ENCODE data around the gene ATP11A. TPM values are rescaled to one million over a fixed set of nuclear protein-coding genes. Genes with fewer than 3 reads are reported as not detected.

ATP11A gene
- total RNA-seq, 1 donor from 2014 or later = 281 TPM

DNA sequence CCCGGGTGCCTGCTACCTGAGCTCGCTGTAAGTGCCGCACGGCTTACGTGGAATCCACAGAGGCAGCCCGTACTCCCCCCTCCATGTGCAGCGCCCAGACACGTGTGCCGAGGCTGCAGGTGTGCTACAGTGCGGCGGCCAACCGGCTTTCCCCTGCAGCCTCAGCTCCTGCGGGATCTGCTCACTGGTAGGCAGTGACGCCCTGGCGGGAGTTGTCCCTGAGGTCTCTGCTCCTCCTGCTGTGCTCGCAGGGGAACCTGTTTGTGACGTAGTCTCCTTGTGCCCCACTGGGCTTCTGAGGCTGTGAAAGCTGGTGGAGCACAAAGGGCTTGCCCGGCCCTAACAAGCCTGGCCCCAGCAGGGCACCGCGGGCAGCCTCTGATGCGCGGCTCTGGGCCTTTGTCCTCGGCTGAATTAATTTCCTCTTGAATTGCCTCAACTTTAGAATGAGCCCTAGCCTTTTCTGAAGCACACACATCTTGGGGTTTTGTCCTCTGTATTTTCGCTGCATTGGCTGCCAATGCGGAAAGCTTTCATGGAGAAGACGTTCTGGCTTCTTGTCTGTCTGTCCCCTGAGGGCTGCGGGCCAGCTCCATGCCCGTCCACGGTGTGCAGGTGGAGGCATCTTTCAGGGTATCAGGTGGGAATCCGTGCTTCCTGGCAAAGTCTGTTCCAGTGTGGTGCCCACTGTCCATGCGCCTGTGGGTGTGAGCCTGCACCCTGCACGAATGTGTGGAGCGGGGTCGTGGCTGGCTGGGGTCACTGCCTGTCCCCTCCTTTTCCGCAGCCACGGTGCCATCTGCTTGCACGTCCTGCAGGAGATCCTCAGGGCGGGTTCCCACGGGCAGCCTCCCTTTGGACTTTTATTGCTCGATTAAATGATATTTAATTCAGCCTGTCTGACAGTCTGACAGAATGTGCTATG, 201.9 kb downstream of the ATP11A start:
- DNase-seq (peak; percentile 40), ATAC-seq (peak in 1 of 2 donors; percentile 3)
- H3K27me3 ChIP-seq (ENCODE audit: low read depth) = peaks cover 22% of the 10 kb centered on the region
- H3K4me3 ChIP-seq = no peak overlapping the region
- intact Hi-C loops (cut with DNase I) = no loop called here
- no peaks in the 10 kb centered on the region for H3K36me3 ChIP-seq
- no peaks in the 10 kb centered on the region for H3K9me3 ChIP-seq
- H3K27ac ChIP-seq = no peak overlapping the region
- peaks cover 28% of the 10 kb centered on the region for H3K4me1 ChIP-seq
- TF ChIP-seq, protein P1, sequence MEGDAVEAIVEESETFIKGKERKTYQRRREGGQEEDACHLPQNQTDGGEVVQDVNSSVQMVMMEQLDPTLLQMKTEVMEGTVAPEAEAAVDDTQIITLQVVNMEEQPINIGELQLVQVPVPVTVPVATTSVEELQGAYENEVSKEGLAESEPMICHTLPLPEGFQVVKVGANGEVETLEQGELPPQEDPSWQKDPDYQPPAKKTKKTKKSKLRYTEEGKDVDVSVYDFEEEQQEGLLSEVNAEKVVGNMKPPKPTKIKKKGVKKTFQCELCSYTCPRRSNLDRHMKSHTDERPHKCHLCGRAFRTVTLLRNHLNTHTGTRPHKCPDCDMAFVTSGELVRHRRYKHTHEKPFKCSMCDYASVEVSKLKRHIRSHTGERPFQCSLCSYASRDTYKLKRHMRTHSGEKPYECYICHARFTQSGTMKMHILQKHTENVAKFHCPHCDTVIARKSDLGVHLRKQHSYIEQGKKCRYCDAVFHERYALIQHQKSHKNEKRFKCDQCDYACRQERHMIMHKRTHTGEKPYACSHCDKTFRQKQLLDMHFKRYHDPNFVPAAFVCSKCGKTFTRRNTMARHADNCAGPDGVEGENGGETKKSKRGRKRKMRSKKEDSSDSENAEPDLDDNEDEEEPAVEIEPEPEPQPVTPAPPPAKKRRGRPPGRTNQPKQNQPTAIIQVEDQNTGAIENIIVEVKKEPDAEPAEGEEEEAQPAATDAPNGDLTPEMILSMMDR (IDR thresholded peaks at IDR 0.05) = no peak

DNA sequence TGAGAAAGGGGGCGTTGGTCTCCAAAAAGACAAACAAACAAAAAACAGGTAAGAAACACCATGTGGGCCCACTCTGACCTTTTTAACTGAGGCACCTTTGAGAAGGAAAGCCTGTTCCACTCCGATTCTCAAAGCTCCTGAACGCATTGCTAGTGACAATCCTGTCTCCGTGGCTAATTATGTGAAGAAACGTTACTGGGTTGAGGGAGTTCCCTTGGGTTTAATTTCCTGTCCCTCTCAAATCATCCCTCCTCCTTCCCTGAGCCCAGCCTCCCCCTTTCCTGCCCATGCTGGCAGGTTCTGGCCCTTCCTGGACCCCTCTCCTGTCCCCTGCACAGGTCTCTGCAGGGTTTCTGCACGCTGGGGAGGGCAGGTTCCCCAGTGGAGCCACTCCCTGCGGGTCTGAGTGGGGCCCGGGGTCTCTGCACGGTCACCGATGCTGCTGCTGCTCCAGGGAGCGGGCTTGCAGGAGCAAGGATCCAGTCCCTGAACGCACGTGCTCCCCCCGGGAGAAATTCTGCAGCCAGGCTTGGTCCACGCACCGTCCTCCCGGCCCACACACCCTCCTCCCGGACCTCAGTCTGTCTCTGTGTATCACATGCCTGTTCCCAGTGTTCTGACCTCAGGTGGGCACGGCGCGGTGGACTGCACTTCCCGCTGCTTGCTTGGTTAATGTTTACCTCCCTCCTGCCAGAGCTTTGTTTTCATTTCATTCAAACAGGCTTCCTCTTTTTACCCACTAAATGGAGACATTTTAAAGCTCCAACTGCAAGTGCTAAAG, 202.8 kb downstream of the ATP11A start:
- DNase-seq (peak; percentile 47), ATAC-seq (no peak)
- H3K27me3 ChIP-seq (ENCODE audit: low read depth) = peaks cover 22% of the 10 kb centered on the region
- H3K27ac ChIP-seq = no peak overlapping the region
- no peaks in the 10 kb centered on the region for H3K9me3 ChIP-seq
- H3K4me1 ChIP-seq = peaks cover 28% of the 10 kb centered on the region
- TF ChIP-seq, protein P1 (IDR thresholded peaks at IDR 0.05) = no peak
- no peak overlapping the region for H3K4me3 ChIP-seq
- intact Hi-C loops (cut with DNase I) = no loop called here
- no peaks in the 10 kb centered on the region for H3K36me3 ChIP-seq

DNA sequence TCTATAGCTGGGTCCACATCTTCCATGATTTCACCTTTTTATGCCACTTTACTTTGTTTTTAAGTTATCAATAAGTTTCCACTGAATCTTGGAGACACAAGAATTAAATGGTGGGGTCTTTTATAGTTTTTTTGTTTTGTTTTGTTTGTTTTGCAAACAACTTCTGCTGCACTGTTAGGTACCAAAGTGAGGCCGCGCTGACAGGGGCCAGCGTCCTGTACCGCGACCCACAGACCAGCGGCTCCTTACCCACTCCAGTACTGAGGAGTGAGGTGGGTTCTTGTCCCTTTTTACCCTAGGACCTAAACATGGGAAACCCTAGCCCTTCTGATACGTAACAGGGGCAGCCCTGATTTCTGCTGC, 203.3 kb downstream of the ATP11A start:
- peaks cover 22% of the 10 kb centered on the region for H3K27me3 ChIP-seq (ENCODE audit: low read depth)
- peaks cover 28% of the 10 kb centered on the region for H3K4me1 ChIP-seq
- H3K9me3 ChIP-seq = no peaks in the 10 kb centered on the region
- no peak for ATAC-seq
- intact Hi-C loops (cut with DNase I) = no loop called here
- TF ChIP-seq, protein P1 (IDR thresholded peaks at IDR 0.05) = no peak
- H3K36me3 ChIP-seq = no peaks in the 10 kb centered on the region
- peak; percentile 38 for DNase-seq
- H3K4me3 ChIP-seq = peak overlapping the region; percentile 52
- H3K27ac ChIP-seq = no peak overlapping the region

GRCh38 chr13:112893570-112894422, 204.0 kb downstream of the ATP11A start:
- H3K4me1 ChIP-seq = peaks cover 28% of the 10 kb centered on the region
- TF ChIP-seq, protein P1 (IDR thresholded peaks at IDR 0.05) = no peak
- no peaks in the 10 kb centered on the region for H3K9me3 ChIP-seq
- H3K27me3 ChIP-seq (ENCODE audit: low read depth) = peaks cover 22% of the 10 kb centered on the region
- H3K36me3 ChIP-seq = no peaks in the 10 kb centered on the region
- intact Hi-C loops (cut with DNase I) = no loop called here
- H3K27ac ChIP-seq = no peak overlapping the region
- peak overlapping the region; percentile 52 for H3K4me3 ChIP-seq
- peak; percentile 58 for DNase-seq
- peak; percentile 69 to 72 for ATAC-seq

DNA sequence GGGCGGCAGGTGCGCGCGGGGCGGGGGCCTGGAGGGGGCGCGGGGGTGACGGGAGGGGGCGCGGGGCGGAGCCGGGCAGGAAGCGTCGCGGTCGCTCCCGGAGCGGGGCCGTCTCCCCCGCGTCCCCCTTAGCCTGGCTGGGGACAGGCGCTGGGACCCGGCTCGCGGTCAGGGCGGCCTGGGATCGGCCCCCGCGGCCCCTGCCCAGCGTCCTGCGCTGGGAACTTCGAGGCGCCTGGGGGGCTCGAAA, 204.5 kb downstream of the ATP11A start:
- TF ChIP-seq, protein P1 (IDR thresholded peaks at IDR 0.05) = no peak
- no peaks in the 10 kb centered on the region for H3K36me3 ChIP-seq
- DNase-seq (no peak), ATAC-seq (no peak)
- no peak overlapping the region for H3K27ac ChIP-seq
- H3K27me3 ChIP-seq (ENCODE audit: low read depth) = peaks cover 22% of the 10 kb centered on the region
- peak overlapping the region; percentile 52 for H3K4me3 ChIP-seq
- H3K4me1 ChIP-seq = peaks cover 28% of the 10 kb centered on the region
- intact Hi-C loops (cut with DNase I) = no loop called here
- no peaks in the 10 kb centered on the region for H3K9me3 ChIP-seq

Measured in lower lobe of right lung (tissue), 2 donors.